ENCODE data around the gene ABCB9. TPM values are rescaled to one million over a fixed set of nuclear protein-coding genes. Genes with fewer than 3 reads are reported as not detected.

The ABCB9 gene
- total RNA-seq, 4 donors from 2014 or later: 1.7 to 6.2 (median 4.2) TPM

DNA sequence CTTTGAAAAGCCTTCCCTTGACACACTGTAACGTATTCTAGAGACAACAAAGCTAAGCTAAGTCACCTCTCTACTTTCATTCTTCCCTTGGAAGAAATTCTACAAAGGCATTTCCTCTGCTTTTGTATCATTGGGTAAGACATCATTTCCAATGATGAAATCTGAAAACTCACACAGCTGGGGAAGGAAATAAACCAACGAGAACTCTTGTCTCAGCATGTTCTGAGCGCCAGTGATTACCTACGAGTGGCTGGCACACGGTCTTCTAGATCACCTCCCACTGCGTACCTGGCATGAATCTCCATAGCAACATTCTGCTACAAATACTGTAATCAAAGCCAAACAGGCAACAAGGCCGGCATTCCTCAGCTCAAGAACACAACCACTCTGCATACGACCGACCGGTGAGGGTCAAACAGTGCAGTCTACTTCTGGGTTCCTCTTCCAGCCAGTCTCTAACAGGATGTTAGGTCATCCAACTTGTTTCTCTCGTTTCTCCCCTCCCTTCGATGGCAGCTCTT, 78.0 kb downstream of the ABCB9 start:
- no peaks in the 10 kb centered on the region for H3K27me3 ChIP-seq
- no peaks in the 10 kb centered on the region for H3K9me3 ChIP-seq
- intact Hi-C loops (cut with DNase I): no loop called here
- peak overlapping the region; percentile 10 to 39 (median 24) for H3K4me3 ChIP-seq
- H3K27ac ChIP-seq (replicated peaks in 1 of 4): peak overlapping the region; percentile 77 to 94 (median 82)
- TF ChIP-seq POLR2AphosphoS5 (IDR thresholded peaks at IDR 0.05) (peak; percentile 54 to 63), POLR2A (IDR thresholded peaks at IDR 0.05; ENCODE audit: low read depth) (no peak)
- 24% methylated on average over 12 of the region's 12 CpGs for WGBS
- no peak for DNase-seq (ENCODE audit: extremely low spot score)
- H3K36me3 ChIP-seq: no peaks in the 10 kb centered on the region
- peaks cover 81 to 95% (median 87%) of the 10 kb centered on the region in 4 donors for H3K4me1 ChIP-seq

DNA sequence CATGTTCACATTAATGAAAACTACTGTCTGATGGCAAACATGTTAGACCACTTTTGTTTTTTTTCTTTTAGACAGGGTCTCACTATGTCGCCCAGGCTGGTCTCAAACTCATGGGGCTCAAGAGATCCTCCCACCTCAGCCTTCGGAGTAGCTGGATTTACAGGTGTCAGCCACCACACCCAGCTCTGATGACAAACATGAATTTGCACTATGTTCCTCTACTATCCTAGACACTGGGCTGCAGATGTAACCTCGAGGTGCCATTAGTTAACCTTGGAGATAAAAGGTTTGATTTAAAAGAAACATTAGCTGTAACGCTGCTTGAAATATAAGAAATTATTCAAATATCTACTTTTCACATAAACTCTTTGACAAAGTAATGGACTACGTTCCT, 78.4 kb downstream of the ABCB9 start:
- Histone ChIP-seq H3K9me3 (no peaks in the 10 kb centered on the region), H3K27ac (replicated peaks in 1 of 4) (peak overlapping the region; percentile 77 to 94 (median 82)), H3K4me3 (peak overlapping the region in 3 of 4 donors; percentile 23 to 39 (median 25)), H3K4me1 (peaks cover 78 to 95% (median 85%) of the 10 kb centered on the region in 4 donors), H3K27me3 (no peaks in the 10 kb centered on the region), H3K36me3 (no peaks in the 10 kb centered on the region)
- TF ChIP-seq, protein P1, sequence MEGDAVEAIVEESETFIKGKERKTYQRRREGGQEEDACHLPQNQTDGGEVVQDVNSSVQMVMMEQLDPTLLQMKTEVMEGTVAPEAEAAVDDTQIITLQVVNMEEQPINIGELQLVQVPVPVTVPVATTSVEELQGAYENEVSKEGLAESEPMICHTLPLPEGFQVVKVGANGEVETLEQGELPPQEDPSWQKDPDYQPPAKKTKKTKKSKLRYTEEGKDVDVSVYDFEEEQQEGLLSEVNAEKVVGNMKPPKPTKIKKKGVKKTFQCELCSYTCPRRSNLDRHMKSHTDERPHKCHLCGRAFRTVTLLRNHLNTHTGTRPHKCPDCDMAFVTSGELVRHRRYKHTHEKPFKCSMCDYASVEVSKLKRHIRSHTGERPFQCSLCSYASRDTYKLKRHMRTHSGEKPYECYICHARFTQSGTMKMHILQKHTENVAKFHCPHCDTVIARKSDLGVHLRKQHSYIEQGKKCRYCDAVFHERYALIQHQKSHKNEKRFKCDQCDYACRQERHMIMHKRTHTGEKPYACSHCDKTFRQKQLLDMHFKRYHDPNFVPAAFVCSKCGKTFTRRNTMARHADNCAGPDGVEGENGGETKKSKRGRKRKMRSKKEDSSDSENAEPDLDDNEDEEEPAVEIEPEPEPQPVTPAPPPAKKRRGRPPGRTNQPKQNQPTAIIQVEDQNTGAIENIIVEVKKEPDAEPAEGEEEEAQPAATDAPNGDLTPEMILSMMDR (IDR thresholded peaks at IDR 0.05): no peak
- TF ChIP-seq EP300 (IDR thresholded peaks at IDR 0.05) (no peak), POLR2A (IDR thresholded peaks at IDR 0.05; ENCODE audit: low read depth) (no peak), POLR2AphosphoS5 (IDR thresholded peaks at IDR 0.05) (no peak)
- intact Hi-C loops (cut with DNase I): no loop called here
- no peak for DNase-seq (ENCODE audit: extremely low spot score)
- WGBS: 77% methylated on average over 5 of the region's 5 CpGs

DNA sequence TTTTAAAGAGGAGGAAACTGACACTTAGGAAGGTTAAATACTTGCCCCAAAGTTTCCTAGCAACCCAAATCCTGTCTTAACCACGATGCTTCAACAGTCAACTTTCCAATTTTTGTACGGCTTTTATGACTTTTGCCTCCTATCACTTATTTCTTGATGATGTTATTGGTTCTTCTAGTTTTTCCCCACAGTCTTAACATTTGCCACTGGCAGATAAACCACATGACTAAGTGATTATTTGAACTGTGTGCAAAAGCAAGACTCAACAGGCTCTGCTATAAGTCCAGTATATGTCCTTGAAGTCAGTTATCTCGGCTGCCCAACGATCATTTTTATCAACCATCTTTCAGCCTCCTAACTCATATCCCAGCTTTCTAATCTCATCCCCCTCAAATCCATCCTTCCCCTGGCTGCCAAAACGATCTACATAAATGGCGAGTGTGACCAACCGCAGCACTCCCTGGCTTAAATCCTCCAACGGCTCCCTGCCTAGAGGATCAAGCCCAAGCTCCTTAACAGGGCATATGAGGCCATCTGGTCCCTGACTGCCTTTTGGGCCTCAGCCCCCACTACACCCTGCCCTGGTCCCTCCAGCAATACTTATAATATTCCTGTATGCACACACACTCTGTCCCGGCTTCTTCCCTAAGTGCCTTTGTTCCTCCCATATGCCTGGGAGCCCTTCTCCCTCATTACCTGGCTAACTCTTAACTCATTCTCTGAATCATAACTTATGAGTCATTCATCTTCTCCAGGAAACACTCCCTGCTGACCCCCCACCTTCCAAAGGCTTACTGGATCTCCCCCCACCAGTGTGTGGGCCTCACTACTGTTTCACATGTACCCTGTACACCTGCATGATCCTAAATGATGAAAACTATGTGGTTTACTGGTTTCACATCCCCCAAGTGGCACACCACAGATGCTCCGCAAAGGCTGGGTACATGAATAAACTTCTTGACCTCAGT, 79.1 kb downstream of the ABCB9 start:
- no peaks in the 10 kb centered on the region for H3K9me3 ChIP-seq
- H3K27ac ChIP-seq (replicated peaks in 1 of 4): peak overlapping the region; percentile 77 to 94 (median 82)
- no peaks in the 10 kb centered on the region for H3K27me3 ChIP-seq
- no peaks in the 10 kb centered on the region for H3K36me3 ChIP-seq
- TF ChIP-seq, protein P1 (IDR thresholded peaks at IDR 0.05): no peak
- TF ChIP-seq EP300 (IDR thresholded peaks at IDR 0.05) (no peak), POLR2A (IDR thresholded peaks at IDR 0.05; ENCODE audit: low read depth) (no peak), POLR2AphosphoS5 (IDR thresholded peaks at IDR 0.05) (no peak)
- peaks cover 71 to 92% (median 80%) of the 10 kb centered on the region in 4 donors for H3K4me1 ChIP-seq
- DNase-seq (ENCODE audit: extremely low spot score): no peak
- WGBS: 73% methylated on average over 10 of the region's 10 CpGs
- no peak overlapping the region for H3K4me3 ChIP-seq
- intact Hi-C loops (cut with DNase I): no loop called here

DNA sequence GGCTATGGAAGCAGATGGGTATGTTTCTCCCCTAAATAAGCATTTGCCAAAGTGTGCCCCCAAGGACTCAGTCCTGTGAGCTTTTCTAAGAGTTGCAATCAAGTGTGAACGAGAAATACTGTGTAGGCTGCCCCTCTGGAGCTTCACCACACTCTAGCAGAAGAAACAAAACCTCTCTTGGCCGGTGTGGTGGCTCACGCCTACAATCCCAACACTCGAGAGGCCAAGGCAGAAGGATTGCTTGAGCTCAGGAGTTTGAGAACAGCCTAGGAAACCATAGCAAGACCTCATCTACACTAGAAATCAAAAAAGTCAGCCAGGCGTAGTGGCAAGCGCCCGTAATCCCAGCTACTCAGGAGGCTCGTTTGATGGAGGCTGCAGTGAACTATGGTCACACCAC, 80.1 kb downstream of the ABCB9 start:
- peaks cover 70 to 88% (median 76%) of the 10 kb centered on the region in 4 donors for H3K4me1 ChIP-seq
- WGBS: 93% methylated on average over 8 of the region's 8 CpGs
- TF ChIP-seq POLR2AphosphoS5 (IDR thresholded peaks at IDR 0.05) (no peak), POLR2A (IDR thresholded peaks at IDR 0.05; ENCODE audit: low read depth) (no peak), EP300 (IDR thresholded peaks at IDR 0.05) (no peak)
- TF ChIP-seq, protein P1 (IDR thresholded peaks at IDR 0.05): no peak

DNA sequence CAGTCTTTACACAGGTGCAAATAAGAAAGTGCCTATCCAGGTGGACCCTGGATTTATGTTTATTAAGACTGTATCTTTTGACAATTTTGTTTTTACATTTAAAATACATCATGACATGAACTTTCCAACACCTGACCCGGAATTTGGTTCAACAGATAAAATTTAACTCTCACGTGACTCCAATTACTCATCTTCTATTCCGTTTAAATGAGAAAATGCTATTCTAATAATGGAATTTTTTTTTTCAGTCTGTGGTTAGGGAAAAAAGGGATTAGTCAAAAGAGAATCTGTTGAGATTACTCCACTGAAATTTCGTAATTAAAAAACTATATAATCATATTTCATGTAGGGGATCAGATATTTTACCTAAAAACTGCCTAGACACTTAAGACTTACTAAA, 81.4 kb downstream of the ABCB9 start:
- Histone ChIP-seq H3K27me3 (no peaks in the 10 kb centered on the region), H3K9me3 (no peaks in the 10 kb centered on the region), H3K4me1 (peaks cover 70 to 88% (median 76%) of the 10 kb centered on the region in 4 donors), H3K4me3 (no peak overlapping the region), H3K36me3 (no peaks in the 10 kb centered on the region), H3K27ac (replicated peaks in 1 of 4) (peak overlapping the region in 2 of 4 donors; percentile 16 to 38)
- WGBS: 54% methylated on average over 4 of the region's 4 CpGs
- DNase-seq (ENCODE audit: extremely low spot score): no peak
- TF ChIP-seq POLR2A (IDR thresholded peaks at IDR 0.05; ENCODE audit: low read depth): no peak
- no peak for TF ChIP-seq EP300 (IDR thresholded peaks at IDR 0.05)
- no peak for TF ChIP-seq POLR2AphosphoS5 (IDR thresholded peaks at IDR 0.05)
- intact Hi-C loops (cut with DNase I): no loop called here

More for the DNA sequence above, 80.1 kb downstream of the ABCB9 start:
- intact Hi-C loops (cut with DNase I): no loop called here
- DNase-seq (ENCODE audit: extremely low spot score): no peak
- no peak overlapping the region for H3K27ac ChIP-seq (replicated peaks in 1 of 4)
- no peaks in the 10 kb centered on the region for H3K27me3 ChIP-seq
- H3K4me3 ChIP-seq: no peak overlapping the region
- no peaks in the 10 kb centered on the region for H3K9me3 ChIP-seq
- H3K36me3 ChIP-seq: no peaks in the 10 kb centered on the region

Data from esophagus muscularis mucosa (tissue), 4 donors.